ENCODE measurements around the gene SYDE1.
"Not testable (repeated sequence)": the region's sequence is repeated elsewhere in the genome, so short reads cannot be mapped to it uniquely, and the experiment has no call there.

The SYDE1 gene

GRCh38 chr19:15096223-15096622 lies 11.0 kb upstream of the SYDE1 start:
- Histone ChIP-seq H3K27me3 (ENCODE audit: control insufficient read depth, insufficient read depth, low read length) (no peaks in the 10 kb centered on the region), H3K9ac (ENCODE audit: low read length) (no peak overlapping the region), H3K9me3 (ENCODE audit: control insufficient read depth, low read length) (no peaks in the 10 kb centered on the region), H3K4me3 (ENCODE audit: low read length) (no peak overlapping the region), H3K36me3 (ENCODE audit: control insufficient read depth, insufficient read depth, low read length) (no peaks in the 10 kb centered on the region), H3K4me1 (ENCODE audit: control insufficient read depth, insufficient read depth, low read length) (no peaks in the 10 kb centered on the region)

GRCh38 chr19:15097980-15098379 lies 9.2 kb upstream of the SYDE1 start:
- not testable (repeated sequence) for H3K27me3 ChIP-seq (ENCODE audit: control insufficient read depth, insufficient read depth, low read length); H3K9me3 ChIP-seq (ENCODE audit: control insufficient read depth, low read length); H3K4me1 ChIP-seq (ENCODE audit: control insufficient read depth, insufficient read depth, low read length); H3K36me3 ChIP-seq (ENCODE audit: control insufficient read depth, insufficient read depth, low read length); H3K4me3 ChIP-seq (ENCODE audit: low read length); H3K9ac ChIP-seq (ENCODE audit: low read length)

GRCh38 chr19:15098460-15098859 lies 8.7 kb upstream of the SYDE1 start:
- no peak overlapping the region for H3K9ac ChIP-seq (ENCODE audit: low read length)
- H3K27me3 ChIP-seq (ENCODE audit: control insufficient read depth, insufficient read depth, low read length), result no peaks in the 10 kb centered on the region
- no peaks in the 10 kb centered on the region for H3K9me3 ChIP-seq (ENCODE audit: control insufficient read depth, low read length)
- H3K36me3 ChIP-seq (ENCODE audit: control insufficient read depth, insufficient read depth, low read length), result no peaks in the 10 kb centered on the region
- no peak overlapping the region for H3K4me3 ChIP-seq (ENCODE audit: low read length)
- H3K4me1 ChIP-seq (ENCODE audit: control insufficient read depth, insufficient read depth, low read length), result no peaks in the 10 kb centered on the region

GRCh38 chr19:15099017-15099582 lies 8.1 kb upstream of the SYDE1 start:
- no peaks in the 10 kb centered on the region for H3K36me3 ChIP-seq (ENCODE audit: control insufficient read depth, insufficient read depth, low read length)
- H3K9ac ChIP-seq (ENCODE audit: low read length), result no peak overlapping the region
- no peaks in the 10 kb centered on the region for H3K27me3 ChIP-seq (ENCODE audit: control insufficient read depth, insufficient read depth, low read length)
- H3K4me3 ChIP-seq (ENCODE audit: low read length), result no peak overlapping the region
- H3K4me1 ChIP-seq (ENCODE audit: control insufficient read depth, insufficient read depth, low read length), result no peaks in the 10 kb centered on the region
- H3K9me3 ChIP-seq (ENCODE audit: control insufficient read depth, low read length), result no peaks in the 10 kb centered on the region

DNA sequence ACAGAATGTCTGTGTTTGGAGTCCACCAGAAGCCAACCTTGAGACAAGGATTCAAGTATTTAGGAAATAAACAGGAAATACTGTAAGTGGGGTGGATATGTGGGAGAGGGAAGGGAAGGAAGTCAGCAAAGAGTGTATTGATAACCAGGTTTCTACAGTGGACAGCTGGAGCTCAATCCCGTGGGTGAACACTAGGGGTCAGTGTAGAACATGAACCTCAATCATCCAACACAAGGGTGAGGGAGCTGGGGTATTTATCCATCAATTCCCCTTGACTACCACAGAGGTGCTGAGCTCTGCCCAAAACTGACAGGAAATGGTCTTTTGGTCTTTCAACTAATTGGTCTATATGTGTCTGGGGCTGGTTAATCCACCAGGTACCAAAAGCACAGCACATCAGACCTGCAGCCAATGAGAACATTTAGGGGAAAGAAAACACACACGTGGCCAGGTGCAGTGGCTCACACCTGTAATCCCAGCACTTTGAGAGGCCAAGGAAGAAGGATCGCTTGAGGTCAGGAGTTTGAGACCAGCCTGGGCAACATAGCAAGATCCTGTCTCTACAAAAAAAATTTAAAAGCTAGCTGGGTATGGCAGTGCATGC lies 5.6 kb upstream of the SYDE1 start:
- H3K36me3 ChIP-seq (ENCODE audit: control insufficient read depth, insufficient read depth, low read length), result no peaks in the 10 kb centered on the region
- no peaks in the 10 kb centered on the region for H3K9me3 ChIP-seq (ENCODE audit: control insufficient read depth, low read length)
- peaks cover 8% of the 10 kb centered on the region for H3K27me3 ChIP-seq (ENCODE audit: control insufficient read depth, insufficient read depth, low read length)
- H3K4me3 ChIP-seq (ENCODE audit: low read length), result no peak overlapping the region
- H3K9ac ChIP-seq (ENCODE audit: low read length), result no peak overlapping the region
- H3K4me1 ChIP-seq (ENCODE audit: control insufficient read depth, insufficient read depth, low read length), result no peaks in the 10 kb centered on the region

- no peaks in the 10 kb centered on the region for H3K4me1 ChIP-seq (ENCODE audit: control insufficient read depth, insufficient read depth, low read length)
- no peaks in the 10 kb centered on the region for H3K9me3 ChIP-seq (ENCODE audit: control insufficient read depth, low read length)
- H3K36me3 ChIP-seq (ENCODE audit: control insufficient read depth, insufficient read depth, low read length), result no peaks in the 10 kb centered on the region
- no peak overlapping the region for H3K9ac ChIP-seq (ENCODE audit: low read length)
- no peak overlapping the region for H3K4me3 ChIP-seq (ENCODE audit: low read length)
- peaks cover 24% of the 10 kb centered on the region for H3K27me3 ChIP-seq (ENCODE audit: control insufficient read depth, insufficient read depth, low read length)
Observed at GRCh38 chr19:15104003-15104402, 3.2 kb upstream of the SYDE1 start.

DNA sequence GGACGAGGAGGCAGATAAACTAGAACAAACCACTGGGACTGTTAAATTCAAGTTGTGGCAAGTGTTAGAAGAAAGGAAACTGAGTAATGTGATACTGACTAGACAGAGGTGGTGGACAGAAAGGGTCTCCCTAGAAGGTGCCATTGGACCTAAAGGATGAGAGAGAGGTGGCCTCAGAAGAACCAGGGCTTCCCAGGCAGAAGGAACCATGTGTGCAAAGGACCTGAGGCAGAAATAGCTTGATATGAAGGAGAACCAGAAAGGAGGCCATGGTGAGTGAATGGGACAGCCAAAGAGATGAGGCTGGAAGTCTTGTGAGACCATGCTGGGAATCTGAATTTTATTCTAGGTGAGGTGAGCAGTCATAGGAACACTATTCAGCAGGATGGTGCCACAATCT lies 2.8 kb upstream of the SYDE1 start:
- H3K27me3 ChIP-seq (ENCODE audit: control insufficient read depth, insufficient read depth, low read length), result peaks cover 24% of the 10 kb centered on the region
- H3K9ac ChIP-seq (ENCODE audit: low read length), result no peak overlapping the region
- H3K36me3 ChIP-seq (ENCODE audit: control insufficient read depth, insufficient read depth, low read length), result no peaks in the 10 kb centered on the region

GRCh38 chr19:15105044-15105443 lies 2.2 kb upstream of the SYDE1 start:
- Histone ChIP-seq H3K36me3 (ENCODE audit: control insufficient read depth, insufficient read depth, low read length) (no peaks in the 10 kb centered on the region), H3K4me1 (ENCODE audit: control insufficient read depth, insufficient read depth, low read length) (no peaks in the 10 kb centered on the region), H3K9ac (ENCODE audit: low read length) (no peak overlapping the region), H3K9me3 (ENCODE audit: control insufficient read depth, low read length) (no peaks in the 10 kb centered on the region), H3K27me3 (ENCODE audit: control insufficient read depth, insufficient read depth, low read length) (peaks cover 24% of the 10 kb centered on the region), H3K4me3 (ENCODE audit: low read length) (no peak overlapping the region)

More for the DNA sequence above, 2.8 kb upstream of the SYDE1 start:
- Histone ChIP-seq H3K9me3 (ENCODE audit: control insufficient read depth, low read length) (no peaks in the 10 kb centered on the region), H3K4me3 (ENCODE audit: low read length) (no peak overlapping the region), H3K4me1 (ENCODE audit: control insufficient read depth, insufficient read depth, low read length) (no peaks in the 10 kb centered on the region)

GRCh38 chr19:15108145-15108844 lies 1.1 kb downstream of the SYDE1 start:
- Histone ChIP-seq H3K9ac (ENCODE audit: low read length) (peak overlapping the region; percentile 9), H3K36me3 (ENCODE audit: control insufficient read depth, insufficient read depth, low read length) (no peaks in the 10 kb centered on the region)

DNA sequence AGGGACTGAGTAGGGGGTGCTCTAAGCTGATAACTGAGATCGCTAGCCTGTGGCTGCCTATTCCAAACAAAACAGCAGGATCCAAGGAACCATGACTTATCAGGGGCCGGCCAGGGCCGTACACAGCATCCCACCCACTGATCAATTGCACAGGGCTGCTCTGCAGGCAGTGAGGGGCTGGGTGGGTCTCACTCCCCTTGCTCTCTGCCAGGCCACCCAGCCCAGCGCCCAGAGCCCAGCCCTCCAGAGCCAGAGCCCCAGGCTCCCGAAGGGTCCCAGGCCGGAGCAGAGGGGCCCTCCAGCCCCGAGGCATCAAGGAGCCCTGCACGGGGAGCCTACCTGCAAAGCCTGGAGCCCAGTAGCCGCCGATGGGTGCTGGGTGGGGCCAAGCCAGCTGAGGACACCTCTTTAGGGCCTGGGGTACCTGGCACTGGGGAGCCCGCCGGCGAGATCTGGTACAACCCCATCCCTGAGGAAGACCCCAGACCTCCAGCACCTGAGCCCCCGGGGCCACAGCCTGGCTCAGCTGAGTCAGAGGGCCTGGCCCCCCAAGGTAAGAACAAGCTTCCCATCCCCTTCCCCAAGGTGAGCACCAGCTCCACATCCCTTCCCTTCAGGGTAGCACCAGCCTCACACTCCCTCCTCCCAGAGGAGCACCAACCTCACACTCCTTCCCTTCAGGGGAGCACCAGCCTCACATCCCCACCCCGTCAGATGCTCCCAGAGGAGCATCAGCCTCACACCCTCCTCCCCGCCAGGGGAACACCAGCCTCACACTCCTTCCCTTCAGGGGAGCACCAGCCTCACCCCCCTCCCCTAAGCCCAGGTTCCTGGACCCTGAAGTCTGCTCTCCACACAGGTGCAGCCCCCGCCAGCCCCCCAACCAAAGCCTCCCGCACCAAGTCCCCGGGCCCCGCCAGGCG lies 1.9 kb downstream of the SYDE1 start:
- Histone ChIP-seq H3K9me3 (ENCODE audit: control insufficient read depth, low read length) (no peaks in the 10 kb centered on the region), H3K27me3 (ENCODE audit: control insufficient read depth, insufficient read depth, low read length) (peaks cover 24% of the 10 kb centered on the region), H3K36me3 (ENCODE audit: control insufficient read depth, insufficient read depth, low read length) (no peaks in the 10 kb centered on the region), H3K4me3 (ENCODE audit: low read length) (no peak overlapping the region), H3K9ac (ENCODE audit: low read length) (no peak overlapping the region), H3K4me1 (ENCODE audit: control insufficient read depth, insufficient read depth, low read length) (no peaks in the 10 kb centered on the region)

More at GRCh38 chr19:15108145-15108844, 1.1 kb downstream of the SYDE1 start:
- H3K9me3 ChIP-seq (ENCODE audit: control insufficient read depth, low read length), result no peaks in the 10 kb centered on the region
- H3K4me1 ChIP-seq (ENCODE audit: control insufficient read depth, insufficient read depth, low read length), result no peaks in the 10 kb centered on the region
- H3K27me3 ChIP-seq (ENCODE audit: control insufficient read depth, insufficient read depth, low read length), result peaks cover 24% of the 10 kb centered on the region
- H3K4me3 ChIP-seq (ENCODE audit: low read length), result peak overlapping the region; percentile 14

DNA sequence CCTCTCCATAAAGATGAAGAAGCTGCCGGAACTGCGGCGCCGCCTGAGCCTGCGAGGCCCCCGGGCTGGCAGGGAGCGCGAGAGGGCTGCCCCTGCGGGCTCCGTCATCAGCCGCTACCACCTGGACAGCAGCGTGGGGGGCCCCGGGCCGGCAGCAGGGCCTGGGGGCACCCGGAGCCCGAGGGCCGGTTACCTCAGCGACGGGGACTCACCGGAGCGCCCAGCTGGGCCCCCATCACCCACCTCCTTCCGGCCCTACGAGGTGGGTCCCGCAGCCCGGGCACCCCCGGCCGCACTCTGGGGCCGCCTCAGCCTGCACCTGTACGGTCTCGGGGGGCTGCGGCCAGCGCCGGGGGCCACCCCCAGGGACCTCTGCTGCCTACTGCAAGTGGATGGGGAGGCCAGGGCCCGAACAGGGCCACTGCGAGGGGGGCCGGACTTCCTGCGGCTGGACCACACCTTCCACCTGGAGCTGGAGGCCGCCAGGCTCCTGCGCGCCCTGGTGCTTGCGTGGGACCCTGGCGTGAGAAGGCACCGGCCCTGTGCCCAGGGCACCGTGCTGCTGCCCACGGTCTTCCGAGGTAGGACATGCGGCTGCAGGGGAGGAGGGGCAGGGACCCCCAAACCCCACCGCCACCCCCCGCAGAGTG lies 2.7 kb downstream of the SYDE1 start:
- H3K27me3 ChIP-seq (ENCODE audit: control insufficient read depth, insufficient read depth, low read length), result peaks cover 24% of the 10 kb centered on the region
- H3K9ac ChIP-seq (ENCODE audit: low read length), result no peak overlapping the region
- no peaks in the 10 kb centered on the region for H3K4me1 ChIP-seq (ENCODE audit: control insufficient read depth, insufficient read depth, low read length)
- H3K9me3 ChIP-seq (ENCODE audit: control insufficient read depth, low read length), result no peaks in the 10 kb centered on the region
- no peaks in the 10 kb centered on the region for H3K36me3 ChIP-seq (ENCODE audit: control insufficient read depth, insufficient read depth, low read length)
- no peak overlapping the region for H3K4me3 ChIP-seq (ENCODE audit: low read length)
